GM18907 (cell line): Measurements from ENCODE around the gene FAAP100.

Experiments
- ATAC-seq: cut with Tn5 transposase; IDR thresholded peaks from one replicate; pipeline ENCODE4 v1.9.1; 2021; ENCODE audit warnings: mild to moderate bottlenecking, moderate library complexity; ENCODE audit not compliant: unreplicated experiment

Gene FAAP100

DNA sequence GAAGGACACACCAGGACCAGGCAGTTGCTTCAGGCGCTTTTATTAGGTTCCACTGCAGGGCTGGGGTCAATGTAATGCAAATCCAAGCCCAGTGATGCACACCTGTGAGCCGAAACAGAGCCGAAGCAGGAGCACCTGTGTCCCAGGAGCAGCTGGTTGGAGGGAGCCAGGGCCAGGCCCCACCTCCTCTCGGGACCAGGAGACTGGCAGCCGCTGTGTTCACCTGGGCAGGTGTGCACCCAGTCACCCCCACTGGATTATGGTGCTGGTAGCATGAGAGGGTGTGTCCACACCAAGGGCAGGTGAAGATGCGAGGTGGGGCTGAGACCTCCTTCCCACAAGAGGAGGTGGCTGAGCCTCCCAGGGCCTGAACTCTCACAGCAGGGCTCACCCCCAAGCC, 4.7 kb upstream of the FAAP100 start:
- ATAC-seq = no peak

DNA sequence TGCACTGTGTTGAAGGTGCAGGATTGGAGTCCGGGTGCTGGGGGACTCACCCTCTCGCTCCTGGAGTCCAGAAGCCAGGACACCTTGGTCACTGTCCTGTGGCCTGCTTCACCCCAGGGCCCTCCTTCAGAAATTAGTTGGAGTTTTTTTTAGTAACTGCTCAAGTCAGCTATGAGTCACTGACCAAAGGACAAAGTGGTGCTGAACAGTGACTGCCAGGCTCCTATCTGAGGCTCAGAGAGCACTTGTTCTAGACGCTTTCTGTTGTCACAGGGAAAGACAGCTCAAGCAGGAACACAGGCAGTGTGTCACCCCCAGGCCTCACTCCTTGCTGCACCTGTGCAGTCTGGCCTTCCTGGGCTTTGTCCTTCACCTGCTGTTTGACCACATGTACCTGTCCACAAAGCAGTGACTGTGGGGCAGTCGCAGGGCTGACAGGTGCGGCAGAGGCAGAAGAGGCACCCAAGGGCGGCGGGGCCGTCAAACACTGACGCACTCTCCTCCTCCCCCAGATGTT, 4.1 kb upstream of the FAAP100 start:
- no peak for ATAC-seq

DNA sequence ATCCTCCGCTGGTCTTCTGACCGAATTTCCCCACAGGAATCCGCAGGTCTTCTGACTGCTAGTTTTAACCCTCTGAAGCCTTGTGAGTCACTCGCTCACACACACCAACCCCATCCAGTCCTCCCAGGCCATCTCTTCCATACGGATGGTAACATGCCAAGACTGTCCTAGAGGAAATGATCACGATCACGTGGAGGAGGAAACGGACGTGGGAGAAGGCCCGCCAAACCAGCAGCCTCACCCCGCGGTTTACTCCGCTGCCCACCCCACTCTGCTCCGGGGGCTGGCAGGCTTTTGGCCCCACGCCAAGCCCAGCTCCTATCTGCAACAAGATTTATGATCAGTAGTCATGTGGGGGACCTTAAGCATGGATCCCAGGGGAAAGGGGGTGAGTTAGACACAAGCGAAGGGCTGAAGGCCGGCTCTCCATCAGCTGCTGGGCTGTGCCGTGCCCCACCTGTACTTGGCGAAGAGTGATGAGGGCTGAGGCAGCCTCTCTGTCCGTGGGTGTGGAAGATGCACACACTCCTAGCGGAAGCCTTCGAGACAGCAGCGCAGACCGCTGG, 1.5 kb upstream of the FAAP100 start:
- no peak for ATAC-seq

DNA sequence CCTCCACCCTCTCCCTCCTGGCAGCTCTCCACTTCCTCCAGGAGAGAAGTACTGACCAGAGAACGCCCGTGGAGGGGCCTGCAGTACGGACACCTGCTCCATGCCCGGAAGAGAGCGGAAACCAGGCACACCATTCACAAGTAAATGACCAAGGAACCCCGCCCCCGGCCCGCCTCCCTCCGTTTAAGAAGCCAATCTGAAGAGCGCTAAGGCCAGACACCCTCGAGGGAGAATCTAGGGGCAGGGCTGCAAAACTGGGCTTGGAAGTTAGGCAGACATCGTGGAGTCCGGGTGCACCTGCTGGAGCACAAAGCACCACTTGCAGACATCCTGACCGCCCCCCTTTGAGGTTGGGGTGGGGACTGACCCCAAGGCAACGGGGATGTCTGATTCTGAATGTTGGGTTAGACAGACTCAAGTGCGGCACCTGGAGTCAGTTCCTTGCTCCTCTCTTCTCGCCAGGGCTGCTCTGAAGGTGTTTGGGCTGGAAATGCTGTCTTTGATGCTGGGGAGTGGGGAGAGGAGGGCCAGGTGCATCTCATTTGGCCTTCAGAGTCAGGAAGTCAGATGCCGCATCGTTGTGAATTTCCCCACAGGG, 964 bp upstream of the FAAP100 start:
- ATAC-seq = peak; percentile 31

DNA sequence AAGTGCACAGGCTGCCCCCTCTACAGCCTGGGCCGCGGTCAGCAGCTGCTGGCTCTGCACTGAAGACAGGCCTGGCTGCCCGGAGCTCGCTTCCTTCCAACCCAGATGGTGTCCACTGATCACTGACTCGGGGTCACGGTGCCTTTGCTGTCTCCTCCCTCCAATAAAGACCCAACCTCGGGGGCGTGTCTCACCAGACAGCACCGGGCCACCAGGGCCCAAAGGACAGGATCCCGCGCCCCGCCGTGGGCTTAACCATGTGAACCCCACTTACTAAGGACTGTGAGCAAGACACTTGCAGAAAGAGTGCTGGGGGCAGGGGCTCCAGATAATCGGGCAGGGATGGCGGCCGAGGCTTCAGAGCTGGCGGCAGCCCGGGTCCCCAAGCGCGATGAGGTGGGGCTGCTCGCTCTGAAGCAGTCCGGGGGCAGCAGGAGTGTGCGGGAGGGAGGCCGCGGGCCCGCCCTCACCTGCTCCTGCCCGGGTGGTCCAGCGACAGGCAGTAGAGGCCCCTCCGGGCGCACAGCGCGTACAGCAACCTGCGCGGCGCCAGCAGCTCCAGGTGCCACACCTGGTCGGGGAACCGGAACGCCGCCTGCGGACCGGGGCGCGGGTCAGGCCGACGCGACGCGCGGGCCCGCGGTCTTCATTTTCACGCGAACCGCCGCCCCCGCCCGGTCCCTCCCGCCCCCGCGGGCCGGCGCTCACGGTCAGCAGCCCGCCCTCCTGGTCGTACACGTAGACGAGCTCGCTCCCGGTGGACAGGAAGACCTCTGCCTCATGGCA, 502 bp downstream of the FAAP100 start:
- no peak for ATAC-seq

DNA sequence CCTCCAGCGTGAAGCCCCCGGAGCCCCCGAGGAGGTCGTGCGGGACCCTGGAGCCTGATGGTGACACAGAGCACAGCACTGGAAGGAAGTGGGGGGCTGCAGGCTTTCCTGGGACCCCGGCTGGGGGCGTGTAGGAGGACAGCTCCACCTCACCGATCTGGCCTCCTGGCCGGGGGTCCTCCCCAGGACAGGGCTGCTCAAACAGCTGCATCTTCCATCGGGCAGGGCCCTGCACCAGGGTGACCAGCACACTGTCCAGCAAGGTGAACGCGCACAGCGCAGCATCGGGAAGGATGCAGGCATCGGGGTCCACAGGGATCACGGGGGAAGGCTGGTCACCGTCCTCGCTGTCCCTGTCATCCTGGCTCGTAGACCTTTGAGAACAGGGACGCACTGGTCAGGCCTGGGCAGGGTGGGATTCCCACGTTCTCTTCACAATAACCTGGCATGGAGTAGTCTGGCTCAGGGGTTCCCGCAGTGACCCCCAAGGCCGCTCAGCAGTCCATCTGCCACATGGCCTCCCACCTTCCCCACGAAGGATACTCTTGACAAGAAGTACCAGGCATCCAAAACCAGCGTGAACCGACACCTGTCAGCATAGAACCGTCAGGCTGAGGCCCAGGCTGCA, 1.2 kb downstream of the FAAP100 start:
- no peak for ATAC-seq

DNA sequence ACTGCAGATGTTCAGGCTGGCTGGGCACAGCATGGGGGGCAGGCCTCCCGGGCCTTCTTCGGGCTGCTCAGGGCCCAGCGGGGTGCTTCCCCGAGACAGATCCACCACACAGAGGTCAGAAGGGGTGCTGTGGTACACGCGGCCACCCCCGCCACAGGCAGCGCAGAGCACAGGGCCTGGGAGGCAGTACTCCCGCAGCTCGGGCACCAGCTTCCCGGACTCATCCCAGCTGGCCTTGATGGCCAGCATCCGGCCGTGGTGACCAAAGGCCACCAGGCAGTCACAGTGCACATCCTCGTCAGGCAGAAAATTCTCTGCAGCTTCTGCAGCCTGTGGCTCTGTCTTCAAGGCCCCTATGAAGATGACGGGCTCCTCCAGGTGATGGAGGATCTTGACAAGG, 1.9 kb downstream of the FAAP100 start:
- no peak for ATAC-seq

DNA sequence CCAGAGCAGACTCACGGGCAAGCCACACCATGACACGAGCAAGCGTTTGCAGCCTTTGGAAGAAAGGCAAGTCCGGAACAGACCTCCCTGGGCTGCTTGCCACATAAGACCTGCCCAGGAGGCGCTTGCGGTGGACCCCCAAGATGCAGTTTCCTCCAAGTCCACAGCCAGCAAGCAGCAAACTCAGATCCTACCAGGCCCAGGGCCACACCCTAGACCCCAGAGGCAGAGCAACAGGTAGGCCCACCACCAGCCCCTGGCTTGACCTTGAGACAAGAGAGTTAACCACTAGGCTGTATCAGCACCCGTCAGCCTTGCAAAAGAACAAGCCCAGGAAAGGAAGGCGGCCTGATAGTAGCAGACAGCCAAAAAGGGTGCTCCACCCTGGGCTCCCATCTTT, 2.3 kb downstream of the FAAP100 start:
- no peak for ATAC-seq

DNA sequence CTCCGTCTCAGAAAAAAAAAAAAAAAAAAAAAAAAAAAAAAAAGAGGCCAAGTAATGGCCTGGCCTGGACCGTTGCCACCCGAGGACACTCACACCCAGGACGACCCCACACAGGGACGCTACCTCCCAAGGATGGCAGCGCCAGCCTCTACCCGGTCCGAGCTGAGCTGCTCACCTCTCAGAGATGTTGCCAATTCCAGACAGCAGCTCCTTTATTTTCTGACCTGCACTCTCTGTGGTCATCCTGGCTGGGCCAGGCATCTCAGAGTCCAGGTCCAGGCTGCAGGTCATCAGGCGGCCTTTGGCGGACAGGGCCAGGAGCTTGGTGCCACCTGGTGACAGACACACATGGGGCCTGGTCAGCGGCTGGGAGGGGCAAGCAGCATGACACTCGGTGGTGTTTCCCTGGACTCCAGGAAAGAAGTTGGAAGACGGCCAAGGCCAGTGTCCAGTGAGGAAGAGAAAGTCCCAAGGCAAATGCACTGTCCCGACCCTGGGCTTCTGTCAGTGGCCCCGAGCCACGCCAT, 3.1 kb downstream of the FAAP100 start:
- no peak for ATAC-seq

DNA sequence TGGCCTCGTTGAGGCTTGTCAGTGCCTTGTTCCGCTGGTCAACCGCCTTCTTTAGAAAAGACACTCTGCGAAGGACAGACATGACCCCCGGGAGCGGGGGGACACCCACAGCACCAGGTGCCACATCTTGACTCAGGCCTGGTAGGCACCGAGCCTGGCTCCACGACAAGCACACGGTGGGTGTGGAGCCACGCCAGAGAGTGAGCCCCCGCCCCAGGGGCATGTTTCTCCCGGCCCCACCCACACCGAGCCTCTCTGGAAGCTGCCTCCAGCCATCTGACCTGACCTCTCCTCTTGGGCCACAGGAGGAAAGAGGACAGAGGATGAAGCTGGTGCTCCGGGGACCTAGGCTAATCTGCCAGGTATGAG, 4.6 kb downstream of the FAAP100 start:
- ATAC-seq = no peak

DNA sequence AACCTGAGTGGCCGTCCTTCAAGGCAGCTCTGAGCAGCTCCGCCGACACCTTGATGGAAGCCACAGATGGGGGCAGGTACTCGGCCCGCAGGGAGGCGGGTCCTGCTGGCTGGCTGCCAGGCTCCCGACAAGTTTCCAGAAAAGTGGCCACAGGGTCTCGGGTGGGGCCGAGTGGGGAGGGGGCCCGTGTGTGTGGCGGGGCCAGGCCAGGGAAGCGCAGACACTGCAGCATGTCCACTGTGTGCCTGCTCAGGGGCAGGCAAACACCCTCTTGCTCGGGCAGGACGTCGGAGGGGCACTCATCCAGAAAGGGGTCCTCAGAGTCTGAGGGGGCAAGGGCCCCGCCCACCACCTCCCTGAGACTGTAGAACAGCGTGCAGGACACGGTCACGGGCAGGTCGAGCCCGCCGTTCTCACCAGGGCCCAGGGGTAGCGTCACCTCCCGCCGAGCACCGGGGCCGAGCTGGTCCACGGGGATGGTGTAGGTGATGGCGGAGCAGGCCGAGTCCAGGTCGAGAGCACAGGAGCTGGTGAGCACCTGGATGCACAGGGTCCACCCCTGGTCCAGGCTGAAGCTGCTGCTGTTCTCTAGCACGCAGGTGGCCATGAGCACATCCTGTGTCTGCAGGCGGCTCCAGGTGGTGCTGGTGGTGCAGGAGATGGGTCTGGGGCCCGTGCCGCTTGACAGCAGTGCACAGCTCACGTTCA, 5.1 kb downstream of the FAAP100 start:
- ATAC-seq = no peak

DNA sequence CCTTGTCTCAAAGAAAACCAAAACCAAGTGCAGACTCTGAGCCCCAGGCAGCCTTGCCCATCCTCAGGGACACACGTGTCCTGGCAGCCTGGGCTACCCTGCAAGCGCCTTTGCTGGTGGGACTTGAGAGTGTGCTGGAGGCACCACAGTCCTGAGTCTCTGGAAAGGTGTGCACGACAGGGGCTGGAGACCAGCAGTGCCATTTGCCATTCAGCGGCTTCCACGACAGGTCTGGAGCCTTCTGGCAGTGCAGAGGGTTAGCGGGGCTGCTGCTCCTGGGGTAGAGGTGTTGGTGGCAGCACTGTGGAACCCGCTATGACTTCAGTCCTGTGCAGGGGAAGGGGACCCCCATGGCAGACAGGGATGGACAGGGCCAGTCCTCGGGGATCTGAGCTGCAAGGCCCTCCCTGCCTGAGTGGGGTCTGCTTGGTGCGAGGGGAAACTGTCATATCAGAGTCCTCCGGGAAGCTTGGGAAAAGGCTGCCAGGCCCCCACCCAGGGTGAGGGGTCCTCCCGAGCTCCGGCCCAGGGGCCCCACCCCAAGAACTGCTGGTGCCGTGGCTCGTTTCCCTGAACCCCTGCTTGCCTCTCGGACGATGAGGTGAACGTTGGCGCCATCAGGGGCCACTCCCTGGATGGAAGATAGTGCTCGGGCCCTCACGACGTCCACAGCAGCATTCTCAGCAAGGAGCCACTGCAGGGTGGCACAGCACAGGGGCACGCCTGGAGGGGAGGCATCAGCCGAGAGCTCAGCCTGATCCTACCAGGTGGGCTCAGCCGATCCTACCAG, 6.8 kb downstream of the FAAP100 start:
- no peak for ATAC-seq

DNA sequence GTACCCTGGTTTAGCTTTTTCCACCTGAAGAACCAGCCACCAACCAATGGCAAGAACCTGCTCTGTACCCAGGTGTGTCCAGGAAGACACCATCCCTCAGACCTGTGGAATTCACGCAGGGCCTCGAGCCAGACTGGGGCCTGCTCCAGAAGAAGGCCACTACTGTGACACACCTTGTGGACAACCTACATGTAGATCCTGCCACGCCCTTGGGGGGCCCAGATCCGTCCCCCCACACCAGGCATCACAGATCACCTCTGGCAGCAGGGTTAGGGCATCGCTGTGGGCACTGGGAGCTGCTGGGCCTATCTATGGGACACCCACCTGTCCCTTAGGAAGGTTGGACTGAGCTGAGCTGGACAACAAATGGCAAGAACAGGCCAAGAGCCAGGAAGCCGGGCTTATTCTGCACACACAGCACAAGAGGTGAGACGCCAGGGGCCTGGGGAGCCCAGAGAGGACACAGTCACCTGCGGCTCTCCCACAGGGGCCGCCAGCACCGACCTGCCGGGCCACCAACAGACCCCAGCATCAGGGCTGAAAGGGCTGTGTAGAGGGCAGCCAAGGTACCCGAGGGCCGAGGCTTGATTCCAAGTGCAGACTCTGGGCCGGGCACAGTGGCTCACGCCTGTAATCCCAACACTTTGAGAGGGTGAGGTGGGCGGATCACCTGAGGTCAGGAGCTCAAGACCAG, 7.7 kb downstream of the FAAP100 start:
- no peak for ATAC-seq

DNA sequence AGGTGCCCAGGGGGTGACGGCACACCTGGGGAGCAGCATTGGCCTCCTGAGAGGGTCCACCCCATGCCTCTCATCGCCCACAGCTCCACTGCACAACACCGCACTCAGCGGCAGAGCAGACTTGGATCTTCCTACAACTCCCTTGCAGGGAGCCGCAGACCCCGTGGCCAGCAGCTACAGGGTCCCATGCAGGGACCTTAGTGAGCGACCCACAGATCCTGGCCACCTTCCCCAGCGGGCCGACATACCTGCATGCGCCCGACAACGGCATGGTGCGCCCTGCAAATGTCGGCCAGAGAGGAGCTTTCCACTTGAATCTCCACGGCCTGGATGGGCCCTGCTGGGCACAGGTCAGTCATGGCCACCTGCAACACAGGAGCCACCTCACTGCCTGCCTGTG, 8.4 kb downstream of the FAAP100 start:
- ATAC-seq = no peak

DNA sequence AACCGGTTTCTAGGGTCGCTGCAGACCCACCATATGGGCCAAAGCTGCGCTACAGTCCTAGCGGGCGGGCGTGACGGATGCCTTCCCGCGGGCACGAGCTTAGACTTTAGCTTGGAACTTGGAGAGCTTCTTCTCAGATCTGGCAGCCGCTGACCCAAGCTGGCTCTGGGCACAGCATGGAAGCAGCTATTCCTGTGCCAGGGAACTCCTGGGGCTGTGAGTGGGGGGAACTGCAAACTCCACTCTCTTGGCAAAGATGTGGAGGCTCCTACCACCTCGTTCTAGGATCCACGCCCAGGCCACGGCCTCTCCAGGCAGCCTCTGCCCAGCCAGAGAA, 8.8 kb downstream of the FAAP100 start:
- ATAC-seq = no peak

DNA sequence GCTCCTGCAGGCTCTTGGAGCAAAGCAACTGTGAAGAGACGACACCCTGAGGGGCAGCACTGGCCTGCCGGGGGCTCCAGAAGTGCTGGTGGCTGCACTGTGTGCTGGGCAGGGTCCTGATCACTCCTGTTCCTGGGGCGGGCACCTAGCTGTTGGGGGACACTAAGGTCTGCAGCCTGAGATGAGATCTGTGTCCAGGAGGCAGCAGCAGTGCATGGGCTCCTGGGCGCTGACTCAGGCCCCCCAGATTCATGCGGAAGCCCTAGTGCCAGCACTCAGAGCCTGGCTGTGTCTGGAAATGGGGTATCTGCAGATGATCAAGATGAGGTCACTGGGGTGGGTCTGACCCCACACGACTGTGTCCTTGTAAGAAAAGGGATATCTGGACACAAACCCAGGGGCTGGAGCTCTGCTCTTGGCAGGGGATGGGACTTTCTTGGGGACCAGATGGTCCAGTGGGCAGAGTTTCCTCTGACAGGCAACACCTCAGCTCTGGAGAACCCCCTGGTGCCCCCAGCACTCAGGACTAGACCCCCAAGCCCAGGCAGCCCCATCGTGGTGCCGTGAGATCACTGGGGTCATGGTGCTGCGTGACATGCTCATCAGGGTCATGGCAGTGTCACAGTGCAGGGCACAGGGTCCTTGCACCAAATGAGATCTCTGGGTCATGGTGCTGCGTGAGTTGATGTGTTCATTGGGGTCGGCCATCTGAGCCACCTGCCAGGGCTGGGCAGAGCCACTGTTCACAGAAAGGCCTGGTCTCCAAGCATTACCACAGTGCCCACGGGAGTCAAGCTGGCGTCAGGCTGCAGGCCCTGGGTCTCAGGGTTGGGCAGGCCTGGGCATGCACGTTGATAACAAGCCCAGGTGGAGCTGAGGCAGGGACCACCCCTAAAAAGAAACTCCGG, 9.5 kb downstream of the FAAP100 start:
- ATAC-seq = no peak

DNA sequence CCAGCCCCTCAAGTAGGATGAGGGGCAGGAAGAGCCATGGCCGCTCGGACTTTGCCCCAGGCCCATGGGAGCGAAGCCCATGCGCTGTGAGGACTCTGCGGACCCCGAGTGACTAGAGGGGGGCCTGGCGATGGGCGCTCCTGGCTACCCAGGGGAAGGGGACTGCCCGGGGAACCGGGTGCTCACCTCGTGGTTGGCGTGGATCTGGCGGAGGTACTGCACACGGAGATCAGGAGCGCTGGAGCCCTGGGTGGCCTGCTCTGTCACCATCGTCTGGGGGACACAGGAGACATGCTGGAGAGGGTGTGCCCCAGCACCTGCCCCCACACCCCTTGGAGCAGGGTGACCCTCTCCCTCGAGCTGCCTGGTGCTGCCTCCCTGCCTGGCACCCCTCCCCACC, 11.0 kb downstream of the FAAP100 start:
- no peak for ATAC-seq

DNA sequence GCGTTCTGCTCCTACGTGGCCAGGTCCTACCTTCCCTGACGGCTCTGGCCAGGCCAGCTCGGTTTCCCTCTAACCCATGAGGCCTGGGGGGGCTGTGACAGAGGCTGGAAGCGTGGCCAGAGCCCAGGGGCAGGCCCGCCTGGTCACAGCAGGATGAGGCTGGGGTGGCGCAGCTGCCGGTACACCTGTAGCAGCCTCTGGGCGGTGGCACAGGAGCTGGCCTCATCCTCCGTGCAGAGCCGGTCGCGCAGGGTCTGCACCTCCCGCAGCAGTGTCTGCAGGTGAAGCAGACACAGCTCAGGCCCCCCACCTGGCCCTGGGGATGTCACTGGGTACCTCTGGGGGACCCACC, 11.5 kb downstream of the FAAP100 start:
- no peak for ATAC-seq
